Esophagus squamous epithelium (tissue), 4 donors: ENCODE data around the gene RBM23.

Experiments used
- POLR2A ChIP-seq, 4 donors: fragments of 450-650 bp; IDR thresholded peaks; one replicate each; pipeline ENCODE4 v1.6.1; 2017; ENCODE audit warnings: antibody characterized with exemption in 4 of 4, mild to moderate bottlenecking in 4 of 4, moderate library complexity in 3 of 4
- TF ChIP-seq, protein P1 (sequence below), 6 experiments: fragments of 450-650 bp in 4 of 6; fragments of 200-600 bp in 2 of 6; sonication (generic) in 2 of 6; IDR thresholded peaks; one replicate each; pipeline ENCODE4 v1.5.1; 2016 to 2019; ENCODE audit warnings: antibody characterized with exemption in 6 of 6, mild to moderate bottlenecking in 4 of 6, moderate library complexity in 4 of 6

DNA sequence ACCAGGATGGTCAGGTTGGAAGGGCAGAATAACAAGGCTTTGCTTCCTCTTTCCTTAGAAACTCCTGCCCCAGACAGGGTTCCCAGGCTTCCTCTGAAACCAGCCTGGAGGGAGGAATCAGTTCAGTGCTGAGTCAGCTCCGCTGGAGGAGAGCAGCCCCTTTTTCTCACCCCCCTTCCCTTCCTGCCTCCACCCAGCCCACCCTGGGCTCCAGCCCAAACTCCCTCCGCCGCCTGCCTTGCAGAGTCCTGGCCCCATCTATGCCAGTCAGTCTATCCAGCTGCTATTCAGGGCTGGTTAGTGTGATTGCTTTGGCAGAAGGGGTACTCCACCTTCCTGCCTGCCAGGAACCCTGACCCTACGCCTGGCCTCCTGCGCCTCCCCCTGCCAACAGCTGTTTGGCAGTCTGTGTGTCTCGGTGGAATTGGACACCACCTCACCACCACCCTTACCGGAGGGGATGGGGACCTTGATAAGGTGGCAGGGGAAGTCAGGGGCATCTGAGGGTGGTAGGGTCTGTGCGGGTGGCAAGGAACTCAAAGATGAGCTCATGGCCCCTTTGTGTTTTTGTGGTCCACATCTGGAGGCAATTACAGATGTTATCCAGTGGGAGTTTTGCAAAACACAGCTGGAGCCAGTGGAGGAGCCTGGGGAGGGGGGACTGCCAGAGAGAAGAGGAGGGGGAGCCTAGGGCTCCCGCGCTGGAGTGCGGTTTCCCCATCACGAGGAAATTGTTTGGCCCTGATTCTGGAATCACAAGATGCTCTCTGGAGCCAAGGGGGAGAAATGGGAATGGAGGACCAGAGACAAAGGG is 70.4 kb downstream of the RBM23 start:
- TF ChIP-seq, protein P1, sequence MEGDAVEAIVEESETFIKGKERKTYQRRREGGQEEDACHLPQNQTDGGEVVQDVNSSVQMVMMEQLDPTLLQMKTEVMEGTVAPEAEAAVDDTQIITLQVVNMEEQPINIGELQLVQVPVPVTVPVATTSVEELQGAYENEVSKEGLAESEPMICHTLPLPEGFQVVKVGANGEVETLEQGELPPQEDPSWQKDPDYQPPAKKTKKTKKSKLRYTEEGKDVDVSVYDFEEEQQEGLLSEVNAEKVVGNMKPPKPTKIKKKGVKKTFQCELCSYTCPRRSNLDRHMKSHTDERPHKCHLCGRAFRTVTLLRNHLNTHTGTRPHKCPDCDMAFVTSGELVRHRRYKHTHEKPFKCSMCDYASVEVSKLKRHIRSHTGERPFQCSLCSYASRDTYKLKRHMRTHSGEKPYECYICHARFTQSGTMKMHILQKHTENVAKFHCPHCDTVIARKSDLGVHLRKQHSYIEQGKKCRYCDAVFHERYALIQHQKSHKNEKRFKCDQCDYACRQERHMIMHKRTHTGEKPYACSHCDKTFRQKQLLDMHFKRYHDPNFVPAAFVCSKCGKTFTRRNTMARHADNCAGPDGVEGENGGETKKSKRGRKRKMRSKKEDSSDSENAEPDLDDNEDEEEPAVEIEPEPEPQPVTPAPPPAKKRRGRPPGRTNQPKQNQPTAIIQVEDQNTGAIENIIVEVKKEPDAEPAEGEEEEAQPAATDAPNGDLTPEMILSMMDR (IDR thresholded peaks at IDR 0.05): no peak
- TF ChIP-seq POLR2A (IDR thresholded peaks at IDR 0.05): no peak
